Stimulated activated CD8-positive, alpha-beta memory T cell treated with anti-CD3 and anti-CD28 coated beads, Interleukin-4, amount 100 ng/mL, for 24 hours (primary cell): ENCODE measurements around the gene ADRA2A.

Experiments used
- DNase-seq: peaks from one replicate; pipeline ENCODE4 v3.0.0-alpha.2; 2020; ENCODE audit warnings: low read depth

Gene ADRA2A

GRCh38 chr10:111076682-111077478 lies at the start of gene ADRA2A:
Gene ADRA2A (plus strand): TSS chr10:111077029. CDS start chr10:111077997, 968 bp downstream.
- no peak for DNase-seq

- no peak for DNase-seq
These were observed 46.6 kb upstream of the ADRA2A start for GRCh38 chr10:111030042-111030750.

GRCh38 chr10:111034598-111035310 lies 42.1 kb upstream of the ADRA2A start:
- DNase-seq, result no peak

- DNase-seq, result no peak
These were observed 41.3 kb upstream of the ADRA2A start for GRCh38 chr10:111035542-111035941.

GRCh38 chr10:111037858-111038257 lies 39.0 kb upstream of the ADRA2A start:
- DNase-seq, result no peak

- DNase-seq, result no peak
These were observed 37.3 kb upstream of the ADRA2A start for GRCh38 chr10:111039522-111039921.

GRCh38 chr10:111057006-111057405 lies 19.8 kb upstream of the ADRA2A start:
- no peak for DNase-seq

GRCh38 chr10:111063471-111063870 lies 13.4 kb upstream of the ADRA2A start:
- DNase-seq, result no peak

- no peak for DNase-seq
These were observed 4.6 kb upstream of the ADRA2A start for GRCh38 chr10:111072232-111072631.

- DNase-seq, result no peak
These were observed 1.1 kb upstream of the ADRA2A start for GRCh38 chr10:111075577-111076185.

- peak; percentile 33 for DNase-seq
These were observed 593 bp upstream of the ADRA2A start for GRCh38 chr10:111076191-111076681.

GRCh38 chr10:111077479-111077784 lies 603 bp downstream of the ADRA2A start:
- DNase-seq, result no peak

GRCh38 chr10:111077785-111078504 lies 1.1 kb downstream of the ADRA2A start:
- DNase-seq, result no peak

GRCh38 chr10:111078505-111079185 lies 1.8 kb downstream of the ADRA2A start:
- no peak for DNase-seq

GRCh38 chr10:111079241-111079760 lies 2.5 kb downstream of the ADRA2A start:
- no peak for DNase-seq

GRCh38 chr10:111079781-111080180 lies 3.0 kb downstream of the ADRA2A start:
- no peak for DNase-seq

- no peak for DNase-seq
These were observed 3.4 kb downstream of the ADRA2A start for GRCh38 chr10:111080224-111080623.

GRCh38 chr10:111081595-111081994 lies 4.8 kb downstream of the ADRA2A start:
- DNase-seq, result no peak

GRCh38 chr10:111082102-111082975 lies 5.5 kb downstream of the ADRA2A start:
- no peak for DNase-seq
